GM12878 (cell line): Measurements from ENCODE around the gene SMKR1. TPM values are rescaled to one million over a fixed set of nuclear protein-coding genes. Genes with fewer than 3 reads are reported as not detected.

Experiments
- ATAC-seq: fragments of 200-7000 bp; cut with Tn5 transposase; 3 replicates; pipeline ENCODE4 v1.9.1; 2020; ENCODE audit warnings: mild to moderate bottlenecking, moderate library complexity
- BruUV-seq: library from RNA; stranded (reverse); fragments of 400-500 nt; replicated peaks from 2 replicates; lab custom pipeline; 2021; lab: Mats Ljungman, UMichigan
- CTCF ChIA-PET: fragments of 300-600 bp; sonication (Branson Sonifier 250); formaldehyde crosslinking; extraction: SDS; loops from one replicate; lab custom pipeline; 2021; ENCODE audit warnings: inconsistent platforms; lab: Yijun Ruan, JAX
- POLR2A ChIA-PET: fragments of 350-600 bp; formaldehyde crosslinking; extraction: SDS; loops from one replicate; lab custom pipeline; 2021; ENCODE audit warnings: inconsistent platforms; lab: Charles Lee
- RAD21 ChIA-PET: fragments of 300-600 bp; sonication (Branson Sonifier 250); formaldehyde crosslinking; loops from one replicate; lab custom pipeline; 2023; ENCODE audit warnings: antibody characterized with exemption; ENCODE audit not compliant: unreplicated experiment; lab: Charles Lee
- SMC1A ChIA-PET: fragments of 300-600 bp; sonication (Branson Sonifier 250); formaldehyde crosslinking; loops from one replicate; lab custom pipeline; 2023; ENCODE audit not compliant: unreplicated experiment, uncharacterized antibody; lab: Charles Lee
- DNase-seq: peaks from one replicate; pipeline ENCODE4 v3.0.0-alpha.2; 2011; ENCODE audit warnings: low read depth, low spot score
- FAIRE-seq: peaks from 3 replicates; lab custom pipeline; 2011; peaks lifted over from hg19 to GRCh38; lab: Jason Lieb, UNC
- H2AFZ ChIP-seq: 2 replicates; pipeline ENCODE4 v1.6.0; 2011; ENCODE audit warnings: low read depth, low read length, control low read depth; ENCODE audit not compliant: control insufficient read depth
- H3K27ac ChIP-seq: 2 replicates; pipeline ENCODE4 v1.5.1; 2011; ENCODE audit warnings: control low read depth; ENCODE audit not compliant: control insufficient read depth, insufficient read depth
- H3K27me3 ChIP-seq, 2 experiments: replicated peaks in 1 of 2; 2 replicates each; pipeline versions ENCODE4 v1.6.0 to v1.6.1; 2011; ENCODE audit warnings: low read length in 1 of 2; ENCODE audit not compliant: control insufficient read depth in 2 of 2, insufficient read depth in 2 of 2
- H3K36me3 ChIP-seq, 2 experiments: 2 replicates each; pipeline ENCODE4 v1.5.1; 2011; ENCODE audit warnings: low read length in 1 of 2; ENCODE audit not compliant: control insufficient read depth in 2 of 2, insufficient read depth in 2 of 2
- H3K4me1 ChIP-seq: 2 replicates; pipeline ENCODE4 v1.6.1; 2011; ENCODE audit warnings: mild to moderate bottlenecking, low read length, moderate library complexity, mixed read lengths; ENCODE audit not compliant: control insufficient read depth, insufficient read depth
- H3K4me2 ChIP-seq: 2 replicates; pipeline ENCODE4 v1.6.0; 2011; ENCODE audit warnings: control low read depth; ENCODE audit not compliant: control insufficient read depth, insufficient read depth
- H3K4me3 ChIP-seq: fragments of 200-600 bp; sonication (generic); 2 replicates; pipeline ENCODE4 v1.5.1; 2016
- H3K79me2 ChIP-seq: 2 replicates; pipeline ENCODE4 v1.6.0; 2011; ENCODE audit warnings: low read length; ENCODE audit not compliant: control insufficient read depth, insufficient read depth
- H3K9ac ChIP-seq: 2 replicates; pipeline ENCODE4 v1.8.0; 2011; ENCODE audit warnings: low read length, control low read depth, mixed read lengths; ENCODE audit not compliant: control insufficient read depth, insufficient read depth
- H3K9me3 ChIP-seq: replicated peaks from 3 replicates; pipeline ENCODE4 v1.5.1; 2011; ENCODE audit warnings: mild to moderate bottlenecking, low read length; ENCODE audit not compliant: control insufficient read depth, insufficient read depth
- H4K20me1 ChIP-seq: 2 replicates; pipeline ENCODE4 v1.6.0; 2011; ENCODE audit not compliant: control insufficient read depth, insufficient read depth
- CBX3 ChIP-seq: fragments of 200-600 bp; sonication (generic); IDR thresholded peaks from 2 replicates; pipeline ENCODE4 v1.6.1; 2016; ENCODE audit warnings: low read depth, borderline replicate concordance
- CHD2 ChIP-seq: IDR thresholded peaks from 2 replicates; pipeline ENCODE4 v1.6.1; 2011; ENCODE audit warnings: low read depth, low read length, improper control_type of control experiment, borderline replicate concordance
- EGR1 ChIP-seq, 2 experiments: IDR thresholded peaks; 1 replicate in 1 of 2; 2 replicates in 1 of 2; pipeline ENCODE4 v1.6.1; 2011 to 2012; ENCODE audit warnings: low read depth in 2 of 2, low read length in 2 of 2, borderline replicate concordance in 1 of 2, mild to moderate bottlenecking in 1 of 2, moderate library complexity in 1 of 2
- NR2C1 ChIP-seq: fragments of 450-650 bp; IDR thresholded peaks from 2 replicates; pipeline ENCODE4 v1.6.1; 2017; ENCODE audit warnings: antibody characterized with exemption, mild to moderate bottlenecking, moderate library complexity
- POLR2AphosphoS5 ChIP-seq: IDR thresholded peaks from 2 replicates; pipeline ENCODE4 v1.6.1; 2011; ENCODE audit warnings: mild to moderate bottlenecking, low read length, inconsistent platforms
- SPI1 ChIP-seq: IDR thresholded peaks from 2 replicates; pipeline ENCODE4 v1.6.1; 2011; ENCODE audit warnings: low read depth, mild to moderate bottlenecking, low read length, moderate library complexity, borderline replicate concordance; ENCODE audit not compliant: insufficient read depth
- ZBTB4 ChIP-seq: fragments of 450-650 bp; formaldehyde crosslinking; IDR thresholded peaks from 2 replicates; pipeline ENCODE4 v1.4.0; 2022; ENCODE audit warnings: mild to moderate bottlenecking, moderate library complexity
- ZNF592 ChIP-seq: fragments of 450-650 bp; IDR thresholded peaks from 2 replicates; pipeline ENCODE4 v1.6.1; 2017; ENCODE audit warnings: mild to moderate bottlenecking, moderate library complexity
- WGBS: methylation state at CpG from one replicate; pipeline ENCODE4 v1.1.6; 2016; ENCODE audit warnings: low lambda C conversion rate; ENCODE audit not compliant: insufficient replicate concordance, insufficient coverage; ENCODE audit errors: missing lambda C conversion rate; 5-methylcytosine and 5-hydroxymethylcytosine counted together
- in situ Hi-C: fragments of 300-500 bp; cut with MboI; formaldehyde crosslinking; loops from 9 replicates; pipeline ENCODE4 v1.14.3; 2018; ENCODE audit warnings: mixed read lengths
- intact Hi-C: fragments of 100-400 bp; cut with micrococcal nuclease; formaldehyde crosslinking; loops from one replicate; pipeline ENCODE4 v1.14.2; 2022; ENCODE audit not compliant: unreplicated experiment
- polyA plus RNA-seq, 11 experiments: library from polyadenylated mRNA; depleted of rRNA in 4 of 11; unstranded in 6 of 11; stranded (reverse) in 5 of 11; fragments of >200 nt; fragmentation: Nextera tagmentation in 4 of 11; fragmentation: Illumina TruSeq in 1 of 11; extraction: Ambion mirVana in 4 of 11; extraction: Trizol in 1 of 11; gene quantifications; 1 replicate in 1 of 11; 2 replicates in 10 of 11; pipeline versions ENCODE4 v1.2.1 to v1.2.3, GENCODE V29; 2011 to 2016; ENCODE audit warnings: inconsistent platforms in 2 of 11, missing spikeins in 2 of 11, low read depth in 1 of 11
- total RNA-seq, 4 experiments: library from RNA; depleted of rRNA in 3 of 4; stranded (reverse); fragments of >200 nt in 3 of 4; fragmentation: Illumina TruSeq in 1 of 4; extraction: Trizol in 1 of 4; gene quantifications; 2 replicates each; pipeline versions ENCODE4 v1.2.1 to v1.2.3, GENCODE V29; 2013 to 2021
- TF ChIP-seq, protein P1 (sequence below): IDR thresholded peaks from 2 replicates; pipeline ENCODE4 v1.6.1; 2011; ENCODE audit warnings: mild to moderate bottlenecking, low read depth, low read length, moderate library complexity; ENCODE audit not compliant: insufficient replicate concordance

SMKR1 gene
- total and polyA plus RNA-seq, 10 of the 15 experiments (the other 5 are each of a cell fraction or from before 2014, with no cell fraction given): 0.37 to 2.6 (median 0.83) TPM

GRCh38 chr7:129469930-129470329 lies 32.4 kb upstream of the SMKR1 start (continued):
- TF ChIP-seq, protein P1, sequence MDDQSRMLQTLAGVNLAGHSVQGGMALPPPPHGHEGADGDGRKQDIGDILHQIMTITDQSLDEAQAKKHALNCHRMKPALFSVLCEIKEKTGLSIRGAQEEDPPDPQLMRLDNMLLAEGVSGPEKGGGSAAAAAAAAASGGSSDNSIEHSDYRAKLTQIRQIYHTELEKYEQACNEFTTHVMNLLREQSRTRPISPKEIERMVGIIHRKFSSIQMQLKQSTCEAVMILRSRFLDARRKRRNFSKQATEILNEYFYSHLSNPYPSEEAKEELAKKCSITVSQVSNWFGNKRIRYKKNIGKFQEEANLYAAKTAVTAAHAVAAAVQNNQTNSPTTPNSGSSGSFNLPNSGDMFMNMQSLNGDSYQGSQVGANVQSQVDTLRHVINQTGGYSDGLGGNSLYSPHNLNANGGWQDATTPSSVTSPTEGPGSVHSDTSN: no peak

GRCh38 chr7:129470411-129470810 lies 31.9 kb upstream of the SMKR1 start:
- Histone ChIP-seq H3K4me1 (no peaks in the 10 kb centered on the region), H2AFZ (no peak overlapping the region), H3K9me3 (no peaks in the 10 kb centered on the region), H3K27ac (no peak overlapping the region), H3K79me2 (no peaks in the 10 kb centered on the region), H3K9ac (no peak overlapping the region), H3K36me3 (no peaks in the 10 kb centered on the region), H3K27me3 (no peaks in the 10 kb centered on the region), H3K4me3 (no peak overlapping the region), H4K20me1 (no peaks in the 10 kb centered on the region), H3K4me2 (no peak overlapping the region)
- 100% methylated on average over 1 of the region's 1 CpG for WGBS
- DNase-seq (no peak), ATAC-seq (no peak), FAIRE-seq (no peak)
- ChIA-PET RAD21 (interaction anchor here (0.9 to 7.0 kb wide), 10 partner anchors 8 to 252 kb away, joined by 3 to 90 read pairs (median 13); partner anchors contain the start of gene STRIP2), SMC1A (interaction anchor here (0.9 to 11.7 kb wide), 12 partner anchors 17 to 252 kb away, joined by 3 to 165 read pairs (median 6); partner anchors contain the start of gene STRIP2), POLR2A (interaction anchor here (1.4 kb wide), 1 partner anchor 68 kb away, joined by 4 read pairs; no protein-coding TSS in a partner anchor), CTCF (interaction anchor here (0.9 to 9.1 kb wide), 15 partner anchors 14 to 540 kb away, joined by 3 to 134 read pairs (median 5); no protein-coding TSS in a partner anchor)
- in situ Hi-C loops (no loop called here), intact Hi-C loops (loop anchor here (10.0 kb wide), 1 partner anchor 354 kb away; no protein-coding TSS in a partner anchor)
- no TSS peak for BruUV-seq
- TF ChIP-seq CHD2: no peak
- TF ChIP-seq CBX3: no peak
- no peak for TF ChIP-seq POLR2AphosphoS5
- no peak for TF ChIP-seq ZNF592
- no peak for TF ChIP-seq EGR1 (IDR thresholded peaks at IDR 0.05; ENCODE audit: borderline replicate concordance in 1 of 2, low read depth in 2 of 2, low read length in 2 of 2)
- TF ChIP-seq ZBTB4 (CRISPR knock-in tag): no peak
- TF ChIP-seq SPI1: no peak
- TF ChIP-seq NR2C1: no peak
